Fibroblast of villous mesenchyme (primary cell): ENCODE data around the gene CFAP251. TPM values are rescaled to one million over a fixed set of nuclear protein-coding genes. Genes with fewer than 3 reads are reported as not detected.

Experiments used
- DNase-seq: peaks from one replicate; pipeline ENCODE4 v3.0.0-alpha.2; 2010; ENCODE audit warnings: low read depth
- H3K4me3 ChIP-seq: 2 replicates; pipeline ENCODE4 v1.5.1; 2011; ENCODE audit warnings: low read depth, mild to moderate bottlenecking, low read length
- CTCF ChIP-seq: IDR thresholded peaks from 2 replicates; pipeline ENCODE4 v1.5.1; 2012; ENCODE audit warnings: low read depth, mild to moderate bottlenecking, low read length; ENCODE audit not compliant: insufficient read depth
- total RNA-seq: library from RNA; depleted of rRNA; stranded (reverse); fragments of >200 nt; gene quantifications from 2 replicates; pipeline ENCODE4 v1.2.3, GENCODE V29; 2012

CFAP251 gene
- total RNA-seq, 1 donor = 8.2 TPM

DNA sequence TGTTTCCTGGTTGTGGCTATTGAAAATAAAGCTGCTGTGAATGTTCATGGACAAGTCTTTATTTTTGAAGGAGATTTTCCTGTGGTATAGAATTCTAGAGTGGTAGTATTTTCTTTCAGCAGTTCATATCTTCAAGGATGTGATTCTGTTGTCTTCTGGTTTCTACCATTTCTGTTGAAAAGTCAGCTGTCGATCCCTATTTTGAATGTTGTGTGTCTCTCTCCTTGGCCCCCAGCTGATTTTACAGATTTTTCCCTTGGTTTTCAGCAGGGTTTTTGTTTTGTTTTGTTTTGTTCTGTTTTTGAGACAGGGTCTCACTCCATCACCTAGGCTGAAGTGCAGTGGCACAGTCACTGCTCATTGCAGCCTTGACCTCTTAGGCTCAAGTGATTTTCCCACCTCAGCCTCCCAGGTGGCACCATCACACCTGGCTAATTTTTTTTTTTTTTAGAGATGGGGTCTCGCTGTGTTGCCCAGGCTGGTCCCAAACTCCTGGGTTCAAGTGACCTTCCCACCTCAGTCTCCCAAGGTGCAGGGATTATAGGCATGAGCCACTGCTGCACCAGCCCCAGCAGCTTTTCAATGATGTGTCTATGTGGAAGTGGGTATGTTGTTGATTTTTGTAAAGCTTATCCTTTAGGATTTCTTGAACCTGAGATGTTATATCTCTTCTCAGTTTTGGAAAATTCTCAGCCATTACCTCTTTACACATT, 28.1 kb downstream of the CFAP251 start:
- no peak for TF ChIP-seq CTCF

DNA sequence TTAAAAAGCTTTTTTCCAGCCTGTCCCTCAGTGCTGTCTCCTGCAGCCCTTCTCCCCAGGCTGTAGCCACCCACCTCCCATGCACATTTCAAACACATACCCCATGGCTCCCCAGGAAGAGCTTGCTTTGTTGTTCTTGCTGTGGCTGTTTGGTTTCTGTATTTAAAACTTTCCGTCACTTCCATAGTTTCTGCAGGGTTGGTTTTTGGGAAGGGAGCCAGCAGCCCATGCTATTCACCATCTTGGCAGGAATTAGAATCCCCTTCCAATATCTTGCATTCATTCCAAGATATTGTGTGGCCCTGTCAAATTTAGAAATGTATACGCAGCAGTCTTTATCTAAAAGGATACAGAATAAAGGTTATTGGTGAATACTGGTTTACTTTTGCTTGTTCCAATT, 29.6 kb downstream of the CFAP251 start:
- no peak for TF ChIP-seq CTCF
- DNase-seq = no peak
- no peak overlapping the region for H3K4me3 ChIP-seq

More for the DNA sequence above, 28.1 kb downstream of the CFAP251 start:
- no peak for DNase-seq
- H3K4me3 ChIP-seq = no peak overlapping the region

- DNase-seq = peak; percentile 88
- no peak overlapping the region for H3K4me3 ChIP-seq
- TF ChIP-seq CTCF = no peak
Observed at GRCh38 chr12:121949648-121950397, 31.4 kb downstream of the CFAP251 start.

GRCh38 chr12:121953117-121953692, 34.8 kb downstream of the CFAP251 start:
- no peak for DNase-seq
- TF ChIP-seq CTCF = no peak
- no peak overlapping the region for H3K4me3 ChIP-seq

GRCh38 chr12:121953695-121954094, 35.3 kb downstream of the CFAP251 start:
- no peak for DNase-seq
- no peak overlapping the region for H3K4me3 ChIP-seq
- TF ChIP-seq CTCF = no peak

DNA sequence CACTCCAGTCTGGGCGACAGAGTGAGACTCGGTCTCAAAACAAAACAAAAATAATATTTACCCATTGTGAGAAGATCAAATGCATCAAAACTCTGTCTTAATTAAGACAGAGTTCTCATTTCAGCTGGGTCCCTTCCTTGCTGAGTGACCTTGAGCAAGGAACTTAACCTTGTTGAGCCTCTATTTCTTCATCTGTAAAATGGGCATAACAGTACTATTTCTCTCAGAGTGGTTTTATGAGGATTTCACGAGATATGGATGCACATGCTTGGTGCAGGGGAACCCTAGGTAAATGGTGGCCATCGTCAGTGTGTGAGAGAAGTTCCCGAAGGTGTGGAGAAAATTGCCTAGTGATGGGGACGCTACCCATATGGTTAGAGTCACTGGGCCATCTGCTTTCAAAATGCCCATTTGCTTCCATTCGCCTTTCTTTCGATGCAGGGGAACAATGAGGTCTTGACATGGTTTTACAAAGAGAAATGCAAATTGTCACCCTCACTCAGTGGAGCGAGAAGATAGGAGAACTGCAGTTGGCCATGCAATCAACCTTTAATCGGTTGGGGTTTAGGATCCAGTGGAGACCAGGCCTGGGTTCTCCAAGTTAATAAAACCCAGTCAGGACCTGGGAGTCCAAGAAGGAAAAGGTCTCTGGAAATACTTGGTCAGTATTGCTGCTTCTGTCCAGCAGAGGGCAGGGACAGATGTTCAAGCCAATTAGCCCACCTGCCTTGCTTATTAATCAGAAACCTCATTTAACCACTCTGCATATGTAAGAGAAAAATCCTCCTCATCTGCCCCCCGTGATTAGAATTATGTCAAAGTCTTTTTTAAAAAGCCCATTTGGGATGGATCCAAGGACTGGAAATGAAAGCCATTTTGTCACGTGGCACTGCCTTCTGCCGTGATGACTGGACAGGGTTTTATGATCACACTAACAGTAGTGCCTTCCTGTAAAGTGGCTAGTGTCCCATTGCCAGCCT, 37.2 kb downstream of the CFAP251 start:
- DNase-seq = no peak
- peak; percentile 69 for TF ChIP-seq CTCF
- H3K4me3 ChIP-seq = no peak overlapping the region
